K562 (cell line): ENCODE measurements around the gene FLAD1. TPM values are rescaled to one million over a fixed set of nuclear protein-coding genes. Genes with fewer than 3 reads are reported as not detected.
A peak's percentile ranks its signal among the peaks of the same experiment; 100 is the strongest.

Experiments used
- GTF2E2 ChIP-seq: fragments of 200-800 bp; sonication (Bioruptor generic); IDR thresholded peaks from 2 replicates; pipeline ENCODE4 v1.6.1; 2016; ENCODE audit warnings: missing genetic modification characterization, missing compliant biosample characterization
- KLF16 ChIP-seq: IDR thresholded peaks from 2 replicates; pipeline ENCODE4 v1.6.1; 2016; ENCODE audit warnings: antibody characterized with exemption
- SRSF1 ChIP-seq: fragments of 200-400 bp; formaldehyde crosslinking; IDR thresholded peaks from 2 replicates; pipeline ENCODE4 v1.6.1; 2017; ENCODE audit warnings: mild to moderate bottlenecking, low read depth, low read length, moderate library complexity
- TAL1 ChIP-seq: fragments of 450-650 bp; IDR thresholded peaks from 2 replicates; pipeline ENCODE4 v1.6.1; 2016; ENCODE audit warnings: mild to moderate bottlenecking
- ZNF143 ChIP-seq: sonication (generic); formaldehyde crosslinking; IDR thresholded peaks from 2 replicates; pipeline ENCODE4 v1.9.0; 2022; ENCODE audit warnings: mild to moderate bottlenecking, missing genetic modification reagents
- ZNF282 ChIP-seq: sonication (generic); formaldehyde crosslinking; IDR thresholded peaks from 2 replicates; pipeline ENCODE4 v1.8.1; 2023; ENCODE audit warnings: missing genetic modification reagents
- polyA plus RNA-seq, 8 experiments: library from polyadenylated mRNA; depleted of rRNA in 4 of 8; stranded (reverse) in 5 of 8; unstranded in 3 of 8; fragments of >200 nt; fragmentation: Nextera tagmentation in 2 of 8; fragmentation: Illumina TruSeq in 1 of 8; extraction: Ambion mirVana in 2 of 8; extraction: Trizol in 1 of 8; gene quantifications; 2 replicates each; pipeline versions ENCODE4 v1.2.1 to v1.2.3, GENCODE V29; 2011 to 2014; ENCODE audit warnings: inconsistent platforms in 1 of 8, missing spikeins in 1 of 8
- total RNA-seq, 7 experiments: library from RNA; depleted of rRNA in 6 of 7; stranded (reverse); fragments of >200 nt in 6 of 7; fragmentation: Illumina TruSeq in 2 of 7; extraction: Trizol in 2 of 7; gene quantifications; 2 replicates each; pipeline versions ENCODE4 v1.2.1 to v1.2.3, GENCODE V29; 2011 to 2021; ENCODE audit warnings: low replicate concordance in 1 of 7
- TF ChIP-seq, protein P1 (sequence below): fragments of 450-650 bp; IDR thresholded peaks from 2 replicates; pipeline ENCODE4 v1.6.1; 2016; ENCODE audit warnings: missing biosample characterization, missing genetic modification characterization
- TF ChIP-seq, protein P2 (sequence below), 2 experiments: fragments of 450-650 bp in 1 of 2; sonication (generic) in 1 of 2; formaldehyde crosslinking in 1 of 2; IDR thresholded peaks in 1 of 2; conservative IDR thresholded peaks in 1 of 2; 2 replicates each; pipeline versions ENCODE4 v1.6.1 to v1.8.1; 2016 to 2023; ENCODE audit warnings: mild to moderate bottlenecking in 2 of 2, moderate library complexity in 2 of 2, inconsistent platforms in 1 of 2, missing genetic modification reagents in 1 of 2
- TF ChIP-seq, protein P3 (sequence below): fragments of 450-650 bp; IDR thresholded peaks from 2 replicates; pipeline ENCODE4 v1.6.1; 2016; ENCODE audit warnings: low read depth
- TF ChIP-seq, protein P4 (sequence below): fragments of 450-650 bp; formaldehyde crosslinking; IDR thresholded peaks from 2 replicates; pipeline ENCODE4 v1.4.0; 2020; ENCODE audit warnings: mild to moderate bottlenecking, moderate library complexity

Gene FLAD1
- total and polyA plus RNA-seq, 9 of the 15 experiments (the other 6 are each of a cell fraction or from before 2014, with no cell fraction given): 24.9 to 85.8 (median 67.0) TPM

DNA sequence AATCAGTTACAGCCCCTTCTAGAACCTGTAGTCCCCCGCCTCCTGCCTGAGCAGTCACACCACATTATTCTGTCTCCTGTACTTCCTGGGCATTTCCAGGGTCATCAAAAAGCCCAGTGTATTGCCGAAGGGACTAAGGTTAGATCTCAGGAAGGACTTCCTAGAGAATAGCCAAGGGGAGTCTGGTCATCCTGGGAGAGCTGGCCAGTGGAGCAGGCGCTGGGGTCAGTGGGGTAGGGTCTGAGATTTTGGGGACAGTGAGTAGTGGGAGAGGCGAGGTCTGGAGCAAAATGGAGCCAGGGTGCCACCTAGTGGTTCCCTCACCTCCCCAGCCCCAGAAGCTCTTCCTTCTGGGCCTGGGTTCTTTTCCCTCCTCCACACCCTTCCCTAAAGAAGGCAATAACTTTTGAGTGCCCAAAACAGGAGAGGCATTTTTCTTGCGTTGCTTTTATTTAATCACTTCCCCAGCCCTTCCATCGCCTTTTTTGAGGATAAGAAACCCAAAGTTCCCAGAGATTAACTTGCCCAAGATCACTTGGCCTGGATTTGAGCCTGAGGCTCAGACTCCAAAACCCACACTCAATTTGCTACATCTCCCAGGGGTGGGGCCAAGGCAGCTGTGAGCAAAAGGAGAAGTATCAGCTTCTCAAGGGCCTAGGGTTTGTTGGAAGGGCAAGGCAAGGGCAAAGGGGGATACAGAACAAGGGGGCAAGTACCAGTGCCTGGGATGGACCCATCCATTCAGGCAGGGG, 39.3 kb upstream of the FLAD1 start (continued):
- TF ChIP-seq, protein P1, sequence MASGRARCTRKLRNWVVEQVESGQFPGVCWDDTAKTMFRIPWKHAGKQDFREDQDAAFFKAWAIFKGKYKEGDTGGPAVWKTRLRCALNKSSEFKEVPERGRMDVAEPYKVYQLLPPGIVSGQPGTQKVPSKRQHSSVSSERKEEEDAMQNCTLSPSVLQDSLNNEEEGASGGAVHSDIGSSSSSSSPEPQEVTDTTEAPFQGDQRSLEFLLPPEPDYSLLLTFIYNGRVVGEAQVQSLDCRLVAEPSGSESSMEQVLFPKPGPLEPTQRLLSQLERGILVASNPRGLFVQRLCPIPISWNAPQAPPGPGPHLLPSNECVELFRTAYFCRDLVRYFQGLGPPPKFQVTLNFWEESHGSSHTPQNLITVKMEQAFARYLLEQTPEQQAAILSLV (tag): no peak
- no peak for TF ChIP-seq ZNF143 (CRISPR knock-in tag)
- TF ChIP-seq KLF16: 0 out of 2 replicates have a peak, but pooled peaks have one; percentile 32
- TF ChIP-seq GTF2E2 (tag): no peak
- TF ChIP-seq ZNF282 (CRISPR knock-in tag): no peak
- TF ChIP-seq, protein P2, sequence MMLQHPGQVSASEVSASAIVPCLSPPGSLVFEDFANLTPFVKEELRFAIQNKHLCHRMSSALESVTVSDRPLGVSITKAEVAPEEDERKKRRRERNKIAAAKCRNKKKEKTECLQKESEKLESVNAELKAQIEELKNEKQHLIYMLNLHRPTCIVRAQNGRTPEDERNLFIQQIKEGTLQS (IDR thresholded peaks at IDR 0.05): no peak
- TF ChIP-seq, protein P2 (CRISPR knock-in tag; conservative IDR thresholded peaks at IDR 0.05): no peak
- no peak for TF ChIP-seq TAL1
- TF ChIP-seq, protein P3, sequence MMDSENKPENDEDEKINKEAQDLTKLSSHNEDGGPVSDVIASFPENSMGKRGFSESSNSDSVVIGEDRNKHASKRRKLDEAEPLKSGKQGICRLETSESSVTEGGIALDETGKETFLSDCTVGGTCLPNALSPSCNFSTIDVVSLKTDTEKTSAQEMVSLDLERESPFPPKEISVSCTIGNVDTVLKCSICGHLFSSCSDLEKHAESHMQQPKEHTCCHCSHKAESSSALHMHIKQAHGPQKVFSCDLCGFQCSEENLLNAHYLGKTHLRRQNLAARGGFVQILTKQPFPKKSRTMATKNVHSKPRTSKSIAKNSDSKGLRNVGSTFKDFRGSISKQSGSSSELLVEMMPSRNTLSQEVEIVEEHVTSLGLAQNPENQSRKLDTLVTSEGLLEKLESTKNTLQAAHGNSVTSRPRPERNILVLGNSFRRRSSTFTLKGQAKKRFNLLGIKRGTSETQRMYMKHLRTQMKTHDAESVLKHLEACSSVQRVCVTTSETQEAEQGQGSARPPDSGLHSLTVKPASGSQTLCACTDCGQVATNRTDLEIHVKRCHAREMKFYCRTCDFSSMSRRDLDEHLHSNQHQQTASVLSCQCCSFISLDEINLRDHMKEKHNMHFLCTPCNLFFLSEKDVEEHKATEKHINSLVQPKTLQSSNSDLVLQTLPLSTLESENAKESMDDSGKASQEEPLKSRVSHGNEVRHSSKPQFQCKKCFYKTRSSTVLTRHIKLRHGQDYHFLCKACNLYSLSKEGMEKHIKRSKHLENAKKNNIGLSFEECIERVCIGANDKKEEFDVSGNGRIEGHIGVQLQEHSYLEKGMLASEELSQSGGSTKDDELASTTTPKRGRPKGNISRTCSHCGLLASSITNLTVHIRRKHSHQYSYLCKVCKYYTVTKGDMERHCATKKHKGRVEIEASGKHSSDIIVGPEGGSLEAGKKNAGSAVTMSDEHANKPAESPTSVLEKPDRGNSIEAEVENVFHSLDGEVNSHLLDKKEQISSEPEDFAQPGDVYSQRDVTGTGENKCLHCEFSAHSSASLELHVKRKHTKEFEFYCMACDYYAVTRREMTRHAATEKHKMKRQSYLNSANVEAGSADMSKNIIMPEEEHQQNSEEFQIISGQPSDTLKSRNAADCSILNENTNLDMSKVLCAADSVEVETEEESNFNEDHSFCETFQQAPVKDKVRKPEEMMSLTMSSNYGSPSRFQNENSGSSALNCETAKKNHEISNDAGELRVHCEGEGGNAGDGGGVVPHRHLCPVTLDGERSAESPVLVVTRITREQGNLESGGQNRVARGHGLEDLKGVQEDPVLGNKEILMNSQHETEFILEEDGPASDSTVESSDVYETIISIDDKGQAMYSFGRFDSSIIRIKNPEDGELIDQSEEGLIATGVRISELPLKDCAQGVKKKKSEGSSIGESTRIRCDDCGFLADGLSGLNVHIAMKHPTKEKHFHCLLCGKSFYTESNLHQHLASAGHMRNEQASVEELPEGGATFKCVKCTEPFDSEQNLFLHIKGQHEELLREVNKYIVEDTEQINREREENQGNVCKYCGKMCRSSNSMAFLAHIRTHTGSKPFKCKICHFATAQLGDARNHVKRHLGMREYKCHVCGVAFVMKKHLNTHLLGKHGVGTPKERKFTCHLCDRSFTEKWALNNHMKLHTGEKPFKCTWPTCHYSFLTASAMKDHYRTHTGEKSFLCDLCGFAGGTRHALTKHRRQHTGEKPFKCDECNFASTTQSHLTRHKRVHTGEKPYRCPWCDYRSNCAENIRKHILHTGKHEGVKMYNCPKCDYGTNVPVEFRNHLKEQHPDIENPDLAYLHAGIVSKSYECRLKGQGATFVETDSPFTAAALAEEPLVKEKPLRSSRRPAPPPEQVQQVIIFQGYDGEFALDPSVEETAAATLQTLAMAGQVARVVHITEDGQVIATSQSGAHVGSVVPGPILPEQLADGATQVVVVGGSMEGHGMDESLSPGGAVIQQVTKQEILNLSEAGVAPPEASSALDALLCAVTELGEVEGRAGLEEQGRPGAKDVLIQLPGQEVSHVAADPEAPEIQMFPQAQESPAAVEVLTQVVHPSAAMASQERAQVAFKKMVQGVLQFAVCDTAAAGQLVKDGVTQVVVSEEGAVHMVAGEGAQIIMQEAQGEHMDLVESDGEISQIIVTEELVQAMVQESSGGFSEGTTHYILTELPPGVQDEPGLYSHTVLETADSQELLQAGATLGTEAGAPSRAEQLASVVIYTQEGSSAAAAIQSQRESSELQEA: no peak
- no peak for TF ChIP-seq SRSF1
- TF ChIP-seq, protein P4, sequence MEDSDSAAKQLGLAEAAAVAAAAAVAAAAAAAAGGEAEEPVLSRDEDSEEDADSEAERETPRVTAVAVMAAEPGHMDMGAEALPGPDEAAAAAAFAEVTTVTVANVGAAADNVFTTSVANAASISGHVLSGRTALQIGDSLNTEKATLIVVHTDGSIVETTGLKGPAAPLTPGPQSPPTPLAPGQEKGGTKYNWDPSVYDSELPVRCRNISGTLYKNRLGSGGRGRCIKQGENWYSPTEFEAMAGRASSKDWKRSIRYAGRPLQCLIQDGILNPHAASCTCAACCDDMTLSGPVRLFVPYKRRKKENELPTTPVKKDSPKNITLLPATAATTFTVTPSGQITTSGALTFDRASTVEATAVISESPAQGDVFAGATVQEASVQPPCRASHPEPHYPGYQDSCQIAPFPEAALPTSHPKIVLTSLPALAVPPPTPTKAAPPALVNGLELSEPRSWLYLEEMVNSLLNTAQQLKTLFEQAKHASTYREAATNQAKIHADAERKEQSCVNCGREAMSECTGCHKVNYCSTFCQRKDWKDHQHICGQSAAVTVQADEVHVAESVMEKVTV: peak; percentile 69
